Measurements from ENCODE around the gene FKBP1A.

The FKBP1A gene

DNA sequence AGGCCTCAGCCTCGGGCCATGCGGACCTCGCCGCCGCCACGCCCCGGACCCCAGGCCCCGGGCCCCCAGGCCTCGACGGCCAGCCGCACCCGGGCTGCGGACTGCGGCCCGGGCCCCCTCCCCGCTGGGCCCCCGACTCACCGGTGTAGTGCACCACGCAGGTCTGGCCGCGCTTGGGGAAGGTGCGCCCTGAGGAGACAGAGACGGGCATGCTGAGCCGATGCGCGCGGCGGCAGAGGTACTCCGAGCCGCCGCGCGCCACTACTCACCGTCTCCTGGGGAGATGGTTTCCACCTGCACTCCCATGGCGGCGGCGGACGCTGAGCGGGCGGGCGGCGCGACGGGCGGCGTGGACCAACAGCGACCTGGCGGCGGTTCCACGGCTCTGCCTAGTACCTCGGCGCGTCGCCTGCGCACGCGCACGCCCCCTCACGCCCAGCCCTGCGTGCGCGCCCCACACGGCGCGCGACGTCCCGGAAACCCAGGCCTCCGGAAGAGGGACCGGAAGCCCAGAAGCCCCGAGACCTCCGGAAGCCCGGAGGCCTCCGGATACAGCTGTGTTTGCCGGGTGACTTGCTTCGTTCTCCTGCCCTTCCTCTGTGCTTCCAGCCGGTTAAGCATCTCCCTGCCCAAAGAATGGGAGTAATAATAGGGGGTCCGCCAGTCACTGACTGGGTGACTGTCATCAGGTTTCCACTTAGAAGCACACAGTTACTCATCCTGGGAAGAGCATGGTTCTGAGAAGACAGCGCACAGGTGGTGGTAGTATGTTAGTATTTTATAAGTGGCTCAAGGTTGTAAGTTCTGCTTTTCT is at the start of gene FKBP1A:
Gene FKBP1A (minus strand): TSS at position 362 of the 814 bp plus-strand sequence. CDS start 56 bp downstream, at position 306.
- intact Hi-C loops (cut with DNase I) = loop anchor here (1.0 to 2.0 kb wide), 2 partner anchors 20 to 67 kb away; no protein-coding TSS in a partner anchor
- DNase-seq = peak; percentile 75 to 98 (median 87)

DNA sequence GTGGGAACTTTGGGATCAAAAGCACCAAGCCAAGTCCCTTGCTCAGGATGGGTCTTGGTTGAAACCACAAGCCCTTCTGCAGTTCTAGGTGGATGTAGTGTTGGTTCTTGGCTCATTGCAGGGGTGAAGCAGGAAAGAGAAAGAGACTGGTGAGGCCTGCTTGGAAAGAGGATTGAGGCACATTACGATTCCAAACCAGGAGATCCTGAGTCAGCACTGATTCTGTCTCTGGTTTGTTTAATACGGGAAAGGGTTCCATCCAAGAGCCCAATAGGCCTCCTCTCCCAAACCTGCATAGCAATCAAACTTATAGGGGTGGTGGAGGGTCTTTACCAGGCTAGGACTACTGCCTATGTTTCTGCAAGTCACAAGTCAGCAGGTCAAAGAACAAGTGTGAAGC is 49.5 kb upstream of the FKBP1A start:
- intact Hi-C loops (cut with DNase I) = no loop called here

DNA sequence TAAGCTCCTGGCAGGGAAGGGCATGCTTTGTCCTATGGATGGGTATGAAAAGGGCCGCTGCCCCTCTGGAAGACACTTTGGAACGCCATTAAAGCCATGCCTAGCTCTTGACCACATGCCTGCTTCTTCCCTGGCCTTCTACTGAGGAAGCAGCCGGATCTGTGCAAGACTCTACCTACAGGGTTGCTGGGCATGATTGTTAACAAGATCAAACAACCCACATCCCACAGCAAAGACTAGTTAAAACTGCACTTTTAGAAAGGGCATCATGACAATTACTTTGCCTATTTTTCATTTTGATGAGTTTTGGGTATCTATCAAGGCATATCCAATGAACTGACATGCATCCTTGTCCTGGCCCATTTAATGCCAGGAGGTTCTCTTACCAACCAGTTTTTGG is 48.3 kb upstream of the FKBP1A start:
- intact Hi-C loops (cut with DNase I) = no loop called here
- no peak for DNase-seq

More for the DNA sequence above, 49.5 kb upstream of the FKBP1A start:
- no peak for DNase-seq

DNA sequence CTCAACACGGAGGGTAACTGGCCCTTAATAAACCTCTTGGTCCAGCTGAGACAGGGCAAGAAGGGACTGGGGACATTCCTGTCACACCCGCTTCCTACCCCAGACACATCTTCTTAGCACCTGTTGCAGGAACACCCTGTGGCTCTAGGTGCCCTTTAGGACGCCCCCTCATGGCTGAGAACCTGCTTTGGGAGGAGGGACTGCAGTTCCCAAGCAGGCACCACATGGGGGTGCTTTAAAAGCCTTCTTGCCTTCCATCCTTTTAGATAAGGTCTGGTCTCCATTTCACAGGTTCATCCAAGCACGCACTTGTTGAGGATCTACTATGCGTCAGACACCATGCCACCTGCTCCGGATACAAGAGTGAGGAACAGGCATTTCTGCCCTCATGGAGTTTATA is 47.2 kb upstream of the FKBP1A start:
- no peak for DNase-seq
- intact Hi-C loops (cut with DNase I) = no loop called here

DNA sequence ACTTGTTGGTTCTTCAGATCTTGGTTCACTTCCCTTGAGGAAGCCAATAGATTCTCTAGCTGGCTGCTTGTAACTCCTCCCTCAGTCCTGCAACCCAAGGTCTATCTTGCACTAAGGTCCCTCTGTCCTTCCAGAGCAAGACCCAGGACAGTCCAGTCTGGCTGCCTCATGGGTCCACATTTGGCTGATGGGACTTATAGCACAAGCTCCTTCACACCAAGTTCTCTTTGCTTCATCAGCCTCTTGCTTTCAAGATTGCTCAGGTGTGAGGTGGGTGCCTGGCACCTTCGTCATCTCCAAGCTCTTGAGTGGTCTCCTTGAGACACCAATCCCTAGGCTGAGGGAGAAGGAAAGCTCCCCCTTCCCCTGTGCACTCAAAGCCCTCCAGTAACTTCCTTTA is 45.5 kb upstream of the FKBP1A start:
- intact Hi-C loops (cut with DNase I) = no loop called here
- DNase-seq = no peak

DNA sequence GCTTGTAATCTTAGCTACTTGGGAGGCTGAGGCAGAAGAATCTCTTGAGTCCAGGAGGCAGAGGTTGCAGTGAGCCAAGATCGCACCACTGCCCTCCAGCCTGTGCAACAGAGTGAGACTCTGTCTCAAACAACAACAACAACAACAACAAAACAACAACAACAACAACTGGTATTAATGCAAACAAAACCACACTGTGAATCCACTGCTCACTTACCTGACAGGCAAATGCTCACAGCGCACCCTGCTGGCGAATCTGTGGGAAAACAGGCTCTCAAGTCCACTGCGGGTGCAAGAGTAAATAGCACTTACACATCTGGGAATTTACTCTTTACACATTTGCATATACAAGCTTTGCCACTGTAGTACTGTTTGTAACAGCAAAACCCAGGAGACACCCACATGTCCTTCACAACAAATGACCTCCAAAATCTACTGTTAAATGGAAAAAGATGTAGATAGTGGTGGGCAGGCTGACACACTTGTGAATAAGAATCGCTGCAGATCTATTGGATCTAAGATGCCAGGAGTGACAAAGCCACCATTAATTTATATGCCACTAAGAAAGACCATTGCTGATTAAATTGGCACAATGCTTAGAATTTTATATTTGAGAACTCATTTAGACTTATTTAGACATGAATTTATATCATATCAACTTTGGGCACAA is 44.5 kb upstream of the FKBP1A start:
- peak; percentile 61 to 96 (median 79) for DNase-seq
- intact Hi-C loops (cut with DNase I) = loop anchor here (1.0 kb wide), 1 partner anchor 124 kb away; no protein-coding TSS in a partner anchor

DNA sequence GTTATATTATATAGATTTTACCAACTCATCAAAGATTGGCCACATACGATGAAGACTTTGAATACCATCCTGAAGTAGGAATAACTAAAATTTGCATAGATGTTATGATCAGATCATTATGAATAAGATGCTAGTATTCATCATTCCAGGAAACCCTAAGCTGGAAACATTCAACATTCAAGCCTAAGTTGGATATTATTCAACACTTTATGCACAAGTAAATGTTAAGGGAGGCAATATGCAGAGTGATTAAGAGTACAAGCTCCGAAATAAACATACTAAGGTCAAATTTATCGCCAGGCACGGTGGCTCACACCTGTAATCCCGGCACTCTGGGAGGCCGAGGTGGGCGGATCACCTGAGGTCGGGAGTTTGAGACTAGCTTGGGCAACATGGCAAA is 43.4 kb upstream of the FKBP1A start:
- DNase-seq = no peak
- intact Hi-C loops (cut with DNase I) = no loop called here

DNA sequence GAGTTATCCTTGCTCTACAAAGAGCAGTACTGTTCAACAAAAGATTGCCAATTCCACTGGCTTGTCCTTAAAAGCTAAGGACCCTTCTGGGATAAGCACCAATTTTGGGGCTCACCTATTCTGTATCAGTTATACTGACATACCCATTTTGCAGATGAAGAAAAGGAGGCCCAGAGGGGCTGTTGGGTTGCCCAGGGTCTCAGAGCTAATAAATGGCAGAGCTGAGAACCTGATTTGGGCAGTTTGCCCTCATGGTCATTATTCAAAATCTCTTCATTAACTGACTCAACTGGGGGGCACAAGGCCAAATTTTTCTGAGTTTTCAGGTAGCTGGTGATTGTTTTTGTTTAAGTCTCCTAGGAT is 42.5 kb upstream of the FKBP1A start:
- intact Hi-C loops (cut with DNase I) = no loop called here
- no peak for DNase-seq

DNA sequence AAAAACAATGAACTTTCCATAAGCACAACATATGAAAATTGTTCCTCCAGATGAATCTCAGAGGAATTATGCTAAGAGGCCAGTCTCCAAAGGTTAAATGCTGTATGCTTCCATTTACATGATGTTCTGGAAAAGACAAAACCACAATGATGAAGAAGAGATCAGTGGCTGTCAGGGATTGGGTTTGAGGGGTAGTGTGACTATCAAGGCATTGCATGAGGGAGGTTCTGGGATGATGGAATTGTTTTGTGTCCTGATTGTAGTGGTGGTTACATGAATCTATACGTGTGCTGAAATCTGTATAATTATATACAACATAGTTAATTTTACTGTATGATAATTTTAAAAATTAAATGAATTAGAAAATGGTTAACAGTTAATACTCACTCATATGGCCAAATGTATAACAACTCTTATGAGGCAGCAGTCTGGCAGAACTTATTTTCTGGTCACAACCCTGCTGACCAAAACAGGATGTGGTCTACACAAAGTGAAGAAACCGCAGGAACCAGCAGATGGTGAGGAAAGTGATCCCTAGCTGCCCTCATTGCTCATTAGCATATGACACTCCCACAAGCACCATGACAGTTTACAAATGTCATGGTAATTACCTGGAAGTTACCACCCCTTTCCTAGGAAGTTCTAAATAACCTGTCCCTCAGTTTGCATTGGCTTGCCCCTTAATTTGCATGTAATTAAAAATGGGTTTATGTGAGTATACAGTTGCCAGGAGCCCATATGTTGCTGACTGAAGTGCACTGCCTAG is 41.9 kb upstream of the FKBP1A start:
- no peak for DNase-seq
- intact Hi-C loops (cut with DNase I) = no loop called here

DNA sequence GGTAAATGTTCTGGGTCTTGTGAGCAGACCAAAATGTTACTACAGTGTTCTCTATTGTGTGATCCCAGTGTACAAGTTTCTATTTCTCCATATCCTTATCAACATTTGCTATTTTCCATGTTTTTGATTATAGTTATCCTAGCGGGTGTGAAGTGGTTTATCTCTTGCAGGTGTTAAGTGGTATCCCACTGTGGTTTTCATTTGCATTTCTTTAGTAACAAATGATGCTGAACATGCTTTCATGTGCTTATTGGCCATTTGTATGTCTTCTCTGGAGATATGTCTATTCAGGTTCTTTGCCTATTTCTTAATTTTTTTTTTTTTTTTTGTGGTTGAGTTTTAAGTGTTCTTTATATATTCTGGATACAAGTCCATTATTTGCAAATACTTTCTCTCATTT is 38.3 kb upstream of the FKBP1A start:
- intact Hi-C loops (cut with DNase I) = no loop called here
- DNase-seq = no peak

DNA sequence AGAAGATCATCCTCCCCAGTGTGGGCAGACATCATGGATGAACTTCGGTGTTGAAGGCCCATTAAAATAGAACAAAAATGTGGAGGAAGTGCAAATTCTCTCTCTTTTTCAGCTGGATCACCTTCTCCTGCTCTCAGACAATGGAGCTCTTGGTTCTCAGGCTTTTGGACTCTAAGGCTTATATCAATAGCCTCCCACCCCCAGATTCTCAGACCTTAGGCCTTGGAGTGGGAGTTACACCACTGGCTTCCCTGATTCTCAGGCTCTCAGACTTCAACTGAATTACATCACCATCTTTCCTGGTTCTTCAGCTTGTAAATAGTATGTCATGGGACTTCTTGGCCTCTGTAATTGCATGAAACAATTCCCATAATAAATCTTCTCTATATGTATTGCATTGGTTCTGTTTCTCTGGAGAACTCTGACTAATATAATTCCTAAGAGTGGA is 37.2 kb upstream of the FKBP1A start:
- no peak for DNase-seq

DNA sequence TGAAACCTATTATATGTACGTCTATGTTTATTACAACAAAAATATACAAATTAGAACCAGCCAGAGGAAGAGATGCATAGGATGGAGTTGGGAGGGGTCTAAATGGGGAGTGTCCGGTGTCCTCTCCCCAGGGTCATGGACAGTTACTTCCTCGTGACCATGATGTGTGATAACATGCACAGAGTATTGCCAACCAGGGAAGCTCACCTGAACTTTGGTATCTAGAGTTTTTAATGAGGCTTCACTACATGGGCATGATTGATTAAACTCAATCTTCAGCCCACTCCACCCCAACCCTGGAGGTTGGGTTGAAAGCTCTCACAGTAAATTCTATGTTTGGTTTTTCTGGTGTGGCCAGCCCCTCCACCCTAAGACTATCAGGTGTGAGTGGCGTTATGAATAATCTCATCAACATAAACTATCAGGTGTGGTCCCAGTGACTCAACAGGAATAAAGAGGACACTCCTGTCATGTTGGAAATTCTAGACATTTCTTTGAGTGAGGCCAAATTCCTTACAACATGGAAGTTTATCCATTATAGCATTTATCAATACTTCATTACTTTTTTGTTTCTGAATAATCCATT is 36.4 kb upstream of the FKBP1A start:
- DNase-seq = no peak
- intact Hi-C loops (cut with DNase I) = no loop called here

More for the DNA sequence above, 37.2 kb upstream of the FKBP1A start:
- intact Hi-C loops (cut with DNase I) = no loop called here

DNA sequence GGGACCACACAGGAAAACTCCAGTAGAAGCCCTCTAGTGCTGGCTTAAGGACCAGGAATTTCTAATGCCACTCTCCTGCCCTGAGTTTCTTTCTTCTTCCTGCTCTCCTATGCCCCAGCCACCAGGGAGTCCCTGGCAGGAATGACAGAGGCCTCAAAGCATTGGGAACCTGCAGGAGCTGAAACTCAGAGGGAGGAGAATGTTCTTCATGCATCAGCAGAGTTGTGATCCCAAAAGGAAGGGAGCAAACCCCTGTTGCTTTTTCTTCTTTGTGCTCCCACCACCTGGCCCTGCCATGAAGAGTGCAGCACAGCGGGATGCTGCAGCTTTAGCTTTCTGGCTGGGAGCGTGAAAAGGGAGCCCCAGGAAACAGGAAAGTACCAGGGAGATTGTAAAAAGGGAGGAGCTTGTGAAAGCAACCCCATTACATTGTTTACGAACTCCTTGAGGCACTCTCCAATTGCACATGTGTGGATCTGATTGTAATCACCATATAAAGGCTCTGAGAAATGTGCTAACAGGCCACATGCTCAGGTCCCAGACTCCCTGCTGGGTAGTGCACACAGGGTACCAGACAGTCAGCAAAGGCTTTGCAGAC is 34.7 kb upstream of the FKBP1A start:
- DNase-seq = no peak
- intact Hi-C loops (cut with DNase I) = no loop called here

DNA sequence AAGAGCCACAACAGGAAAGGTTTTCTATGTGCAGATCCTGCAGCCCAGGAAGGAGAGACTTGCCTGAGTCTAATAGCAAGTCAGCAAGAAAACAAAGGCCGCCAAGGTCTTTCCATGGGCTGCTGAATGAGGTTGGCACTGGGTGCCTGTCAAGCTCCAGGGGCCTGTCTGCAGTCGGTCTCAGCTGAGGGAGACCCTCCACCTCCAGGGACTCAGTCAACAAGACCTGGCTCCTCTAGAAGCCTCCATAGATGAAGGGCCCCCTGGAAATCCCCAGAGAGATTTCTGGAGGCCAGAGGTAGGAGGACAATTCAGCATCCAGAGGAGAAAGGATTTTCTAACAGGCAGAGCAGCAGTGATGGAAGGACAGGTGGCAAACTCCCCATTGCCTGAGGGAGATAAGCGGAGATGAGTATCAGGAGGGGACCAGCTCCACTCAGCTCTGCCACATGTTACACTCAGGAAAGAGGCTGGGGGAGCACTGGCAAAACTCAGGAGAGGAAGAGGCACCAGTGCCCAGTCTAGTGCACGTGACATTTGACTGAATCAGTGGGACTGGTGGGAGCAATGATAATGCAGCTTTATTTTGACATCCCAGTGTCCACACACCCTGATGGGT is 33.5 kb upstream of the FKBP1A start:
- no peak for DNase-seq
- intact Hi-C loops (cut with DNase I) = no loop called here

DNA sequence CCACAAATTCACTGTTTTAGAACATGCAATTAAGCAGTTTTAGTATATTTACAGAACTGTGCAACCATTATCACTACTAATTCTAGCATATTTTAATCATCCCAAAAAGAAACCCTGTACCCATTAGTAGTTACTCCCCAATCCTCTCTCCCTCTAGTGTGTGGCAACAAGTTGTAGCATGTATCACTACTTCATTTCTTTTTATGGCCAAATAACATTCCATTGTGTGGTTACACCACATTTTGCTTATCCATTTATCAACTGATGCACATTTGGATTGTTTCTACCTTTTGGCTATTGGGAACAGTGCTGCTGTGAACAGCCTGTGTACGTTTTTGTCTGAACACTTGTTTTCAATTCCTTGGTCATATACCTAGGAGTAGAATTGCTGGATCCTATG is 31.5 kb upstream of the FKBP1A start:
- DNase-seq = no peak
- intact Hi-C loops (cut with DNase I) = no loop called here

DNA sequence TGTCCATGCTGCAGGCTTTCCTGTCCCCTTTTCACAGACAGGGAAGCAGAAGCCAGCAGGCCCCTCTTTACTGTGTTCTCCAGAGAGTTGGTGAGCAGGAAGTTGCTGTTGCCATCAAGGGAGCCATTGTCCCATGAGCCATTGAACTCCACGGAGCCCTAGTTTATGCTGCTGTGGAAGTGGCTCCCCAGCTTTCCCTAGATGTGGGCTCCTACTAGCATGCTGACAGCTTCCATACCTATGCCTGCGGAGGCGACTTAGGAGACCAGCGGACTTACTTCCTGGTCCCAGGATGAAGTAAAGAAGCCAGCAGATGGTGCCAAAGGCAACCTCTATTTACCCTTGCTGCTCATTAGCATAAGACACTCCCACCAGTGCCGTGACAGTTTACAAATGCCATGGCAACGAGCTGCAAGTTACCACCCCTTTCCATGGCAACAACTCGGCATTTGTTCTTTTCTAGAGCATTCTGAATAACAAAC is 30.8 kb upstream of the FKBP1A start:
- intact Hi-C loops (cut with DNase I) = no loop called here

DNA sequence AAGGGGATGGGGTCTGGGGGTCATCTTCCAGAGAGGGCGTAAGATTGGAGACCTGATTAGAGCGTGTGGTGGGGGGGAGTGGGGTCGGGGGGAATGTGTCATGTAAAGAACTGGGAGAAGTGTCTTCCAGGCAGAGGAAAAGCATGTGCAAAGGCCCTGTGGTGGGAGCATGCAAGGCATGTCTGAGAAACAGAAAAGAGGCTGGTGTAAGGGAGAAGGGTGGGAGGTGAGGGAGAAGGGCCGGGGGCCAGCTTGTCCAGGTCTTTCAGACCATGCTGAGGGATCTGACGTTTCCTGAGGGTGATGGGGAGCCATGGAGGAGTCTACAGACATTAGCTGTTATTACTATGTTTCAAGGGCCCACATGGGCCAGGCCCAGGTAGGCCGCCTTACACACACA is 30.4 kb upstream of the FKBP1A start:
- no peak for DNase-seq
- intact Hi-C loops (cut with DNase I) = no loop called here

More for the DNA sequence above, 30.8 kb upstream of the FKBP1A start:
- DNase-seq = peak in 1 of 10 donors; percentile 7

DNA sequence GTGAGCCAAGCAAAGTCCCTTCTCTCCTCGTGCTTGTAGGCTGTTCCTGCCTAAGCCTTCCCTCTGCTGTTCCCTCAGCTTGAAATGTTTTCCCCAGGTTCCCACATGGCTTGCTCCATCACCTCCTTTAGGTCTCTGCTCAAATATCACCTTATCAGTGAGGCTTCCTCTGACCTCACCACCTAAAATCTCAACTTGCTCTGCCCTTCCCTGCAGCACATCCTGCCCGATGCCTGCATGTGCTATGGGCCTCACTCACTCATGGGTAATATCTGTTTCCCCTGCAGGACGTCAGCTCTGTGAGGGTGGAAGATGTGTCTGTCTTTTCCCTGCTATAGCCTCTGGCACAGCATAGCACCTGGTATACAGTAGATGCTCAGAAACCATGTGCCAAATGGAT is 29.9 kb upstream of the FKBP1A start:
- intact Hi-C loops (cut with DNase I) = no loop called here
- no peak for DNase-seq

DNA sequence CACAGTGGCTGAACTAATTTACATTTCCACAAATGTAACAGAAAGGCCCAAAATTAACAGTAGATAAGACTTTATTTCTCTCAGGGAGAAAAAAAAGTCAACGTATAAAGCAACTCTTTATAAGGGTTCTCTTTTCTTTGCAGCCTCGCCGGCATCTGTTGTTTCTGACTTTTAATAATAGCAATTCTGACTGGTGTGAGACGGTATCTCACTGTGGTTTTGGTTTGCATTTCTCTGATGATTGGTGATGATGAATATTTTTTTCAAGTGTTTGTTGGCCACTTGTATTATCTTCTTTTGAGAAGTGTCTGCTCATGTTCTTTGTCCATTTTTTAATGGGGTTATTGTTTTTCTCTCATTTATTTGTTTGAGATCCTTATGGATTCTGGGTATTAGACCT is 27.2 kb upstream of the FKBP1A start:
- intact Hi-C loops (cut with DNase I) = no loop called here
- DNase-seq = no peak

DNA sequence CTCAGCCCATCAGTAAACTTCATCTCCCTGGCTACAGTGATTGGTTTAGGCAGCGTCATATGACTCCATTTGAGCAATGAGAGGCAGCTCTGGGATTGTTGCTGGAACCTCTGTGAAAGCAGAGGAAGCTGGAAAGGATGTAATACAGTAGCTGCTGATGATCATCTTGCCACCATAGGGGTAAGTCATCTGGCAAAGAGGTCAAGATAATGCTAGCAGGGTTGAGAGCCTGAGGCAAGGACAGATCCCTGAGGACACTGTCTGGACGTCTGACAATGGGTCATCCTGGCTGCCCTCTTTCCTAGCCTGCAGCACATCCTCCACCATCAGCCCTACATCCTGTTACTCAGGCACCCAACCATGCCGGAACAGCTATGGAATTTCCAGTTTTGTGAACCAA is 25.5 kb upstream of the FKBP1A start:
- intact Hi-C loops (cut with DNase I) = no loop called here
- DNase-seq = no peak
